Diencephalon (tissue), 1 donor: ENCODE data around the gene SCTR. TPM values are rescaled to one million over a fixed set of nuclear protein-coding genes. Genes with fewer than 3 reads are reported as not detected.

ENCODE experiments used
- total RNA-seq: library from RNA; depleted of rRNA; stranded (reverse); fragments of >200 nt; gene quantifications from one replicate; pipeline ENCODE4 v1.2.3, GENCODE V29; 2014

Gene SCTR
- 0.69 TPM for total RNA-seq

GRCh38 chr2:119523952-119524694 is at the start of gene SCTR:
Gene SCTR, minus strand, starts transcription at chr2:119524483. Its CDS starts 257 bp downstream, at chr2:119524226.

GRCh38 chr2:119544075-119544938 is 20.0 kb upstream of the SCTR start, which contains the start of gene CFAP221:
Gene CFAP221, plus strand, starts transcription at chr2:119544449. Its CDS starts 1,683 bp downstream, at chr2:119546132.

GRCh38 chr2:119431155-119431975 is 92.9 kb downstream of the SCTR start, which contains the start of gene TMEM37:
Gene TMEM37, plus strand, starts transcription at chr2:119431854. Its CDS starts 50 bp downstream, at chr2:119431904.

Other genes starting within 250 kb of the SCTR start
- 14.5 TPM for gene C2orf76, start 157.6 kb downstream of the SCTR start, total RNA-seq
- 127 TPM for gene DBI, start 157.5 kb downstream of the SCTR start, total RNA-seq
- gene TMEM37, start 92.6 kb downstream of the SCTR start, total RNA-seq: 0.92 TPM
- gene CFAP221, start 20.0 kb upstream of the SCTR start, total RNA-seq: 25.4 TPM
- gene TMEM177, start 154.7 kb upstream of the SCTR start, total RNA-seq: 11.5 TPM
- gene PTPN4, start 235.4 kb upstream of the SCTR start, total RNA-seq: 149 TPM